Muscle layer of duodenum (tissue), 2 donors: Measurements from ENCODE around the gene CCDC149.

Source experiments
- H3K27ac ChIP-seq: one replicate; pipeline ENCODE4 v1.7.0; 2013; ENCODE audit warnings: mild to moderate bottlenecking, low read length
- H3K27me3 ChIP-seq: one replicate; pipeline ENCODE4 v1.7.0; 2013; ENCODE audit warnings: low read depth, mild to moderate bottlenecking, control low read depth, low read length
- H3K36me3 ChIP-seq, 2 donors: one replicate each; pipeline ENCODE4 v1.7.0; 2013; ENCODE audit warnings: low read length in 2 of 2, control low read depth in 1 of 2, mild to moderate bottlenecking in 1 of 2; ENCODE audit not compliant: insufficient read depth in 2 of 2, control insufficient read depth in 1 of 2
- H3K4me1 ChIP-seq, 2 donors: one replicate each; pipeline ENCODE4 v1.7.0; 2013; ENCODE audit warnings: low read length in 2 of 2, mild to moderate bottlenecking in 2 of 2, control low read depth in 1 of 2, moderate library complexity in 1 of 2; ENCODE audit not compliant: insufficient read depth in 2 of 2, control insufficient read depth in 1 of 2
- H3K4me3 ChIP-seq, 2 donors: one replicate each; pipeline ENCODE4 v1.7.0; 2013; ENCODE audit warnings: low read length in 2 of 2, low read depth in 1 of 2, mild to moderate bottlenecking in 1 of 2
- H3K9me3 ChIP-seq, 2 donors: one replicate each; pipeline ENCODE4 v1.7.0; 2013; ENCODE audit warnings: low read length in 2 of 2, control low read depth in 1 of 2, mild to moderate bottlenecking in 1 of 2; ENCODE audit not compliant: control insufficient read depth in 1 of 2
- donor health status: healthy.

Gene CCDC149

GRCh38 chr4:24791043-24791442 lies 121.8 kb downstream of the CCDC149 start:
- Histone ChIP-seq H3K27me3 (no peaks in the 10 kb centered on the region), H3K4me3 (no peak overlapping the region), H3K4me1 (peaks cover 0 to 1% of the 10 kb centered on the region in 2 donors), H3K27ac (no peak overlapping the region), H3K36me3 (no peaks in the 10 kb centered on the region), H3K9me3 (peaks cover 0 to 3% of the 10 kb centered on the region in 2 donors)

- Histone ChIP-seq H3K4me1 (no peaks in the 10 kb centered on the region), H3K36me3 (no peaks in the 10 kb centered on the region), H3K9me3 (peaks cover 0 to 3% of the 10 kb centered on the region in 2 donors), H3K4me3 (no peak overlapping the region), H3K27me3 (no peaks in the 10 kb centered on the region), H3K27ac (no peak overlapping the region)
Measured at GRCh38 chr4:24783506-24783905, 129.3 kb downstream of the CCDC149 start.

- Histone ChIP-seq H3K27me3 (no peaks in the 10 kb centered on the region), H3K36me3 (no peaks in the 10 kb centered on the region), H3K9me3 (peaks cover 0 to 3% of the 10 kb centered on the region in 2 donors), H3K4me1 (no peaks in the 10 kb centered on the region), H3K27ac (peak overlapping the region; percentile 73), H3K4me3 (no peak overlapping the region)
Measured at GRCh38 chr4:24781999-24782745, 130.7 kb downstream of the CCDC149 start.

GRCh38 chr4:24780936-24781495 lies 131.8 kb downstream of the CCDC149 start:
- Histone ChIP-seq H3K27ac (peak overlapping the region; percentile 73), H3K9me3 (peaks cover 0 to under 1% of the 10 kb centered on the region in 2 donors), H3K4me3 (no peak overlapping the region), H3K27me3 (no peaks in the 10 kb centered on the region), H3K36me3 (no peaks in the 10 kb centered on the region), H3K4me1 (no peaks in the 10 kb centered on the region)

- Histone ChIP-seq H3K27ac (no peak overlapping the region), H3K36me3 (no peaks in the 10 kb centered on the region), H3K9me3 (no peaks in the 10 kb centered on the region), H3K27me3 (no peaks in the 10 kb centered on the region), H3K4me3 (no peak overlapping the region), H3K4me1 (no peaks in the 10 kb centered on the region)
Measured at GRCh38 chr4:24778464-24779225, 134.2 kb downstream of the CCDC149 start.

- no peaks in the 10 kb centered on the region for H3K36me3 ChIP-seq
- no peak overlapping the region for H3K4me3 ChIP-seq
- no peaks in the 10 kb centered on the region for H3K27me3 ChIP-seq
- H3K27ac ChIP-seq, result no peak overlapping the region
- H3K4me1 ChIP-seq, result no peaks in the 10 kb centered on the region
- no peaks in the 10 kb centered on the region for H3K9me3 ChIP-seq
Measured at GRCh38 chr4:24777536-24778463, 135.0 kb downstream of the CCDC149 start.

GRCh38 chr4:24775750-24776149 lies 137.1 kb downstream of the CCDC149 start:
- H3K4me1 ChIP-seq, result peaks cover 0 to 6% of the 10 kb centered on the region in 2 donors
- no peaks in the 10 kb centered on the region for H3K9me3 ChIP-seq
- H3K36me3 ChIP-seq, result no peaks in the 10 kb centered on the region
- no peaks in the 10 kb centered on the region for H3K27me3 ChIP-seq
- no peak overlapping the region for H3K4me3 ChIP-seq
- no peak overlapping the region for H3K27ac ChIP-seq

GRCh38 chr4:24775032-24775605 lies 137.7 kb downstream of the CCDC149 start:
- H3K27ac ChIP-seq, result no peak overlapping the region
- peaks cover 0 to 10% of the 10 kb centered on the region in 2 donors for H3K4me1 ChIP-seq
- H3K27me3 ChIP-seq, result no peaks in the 10 kb centered on the region
- no peak overlapping the region for H3K4me3 ChIP-seq
- no peaks in the 10 kb centered on the region for H3K9me3 ChIP-seq
- no peaks in the 10 kb centered on the region for H3K36me3 ChIP-seq

- H3K4me3 ChIP-seq, result no peak overlapping the region
- no peaks in the 10 kb centered on the region for H3K36me3 ChIP-seq
- peaks cover 0 to 10% of the 10 kb centered on the region in 2 donors for H3K4me1 ChIP-seq
- no peak overlapping the region for H3K27ac ChIP-seq
- no peaks in the 10 kb centered on the region for H3K27me3 ChIP-seq
- no peaks in the 10 kb centered on the region for H3K9me3 ChIP-seq
Measured at GRCh38 chr4:24774452-24774851, 138.4 kb downstream of the CCDC149 start.

- H3K9me3 ChIP-seq, result no peaks in the 10 kb centered on the region
- H3K36me3 ChIP-seq, result no peaks in the 10 kb centered on the region
- no peaks in the 10 kb centered on the region for H3K27me3 ChIP-seq
- H3K4me3 ChIP-seq, result no peak overlapping the region
- peaks cover 0 to 10% of the 10 kb centered on the region in 2 donors for H3K4me1 ChIP-seq
- no peak overlapping the region for H3K27ac ChIP-seq
Measured at GRCh38 chr4:24772952-24773351, 139.9 kb downstream of the CCDC149 start.
